Panc1 (cell line): ENCODE data around the gene ITGA11. TPM values are rescaled to one million over a fixed set of nuclear protein-coding genes. Genes with fewer than 3 reads are reported as not detected.

Experiments
- ATAC-seq: fragments of 200-7000 bp; cut with Tn5 transposase; 2 replicates; pipeline ENCODE4 v1.9.1; 2020; ENCODE audit warnings: mild to moderate bottlenecking, moderate library complexity
- BruUV-seq: library from RNA; stranded (reverse); fragments of 400-500 nt; replicated peaks from 2 replicates; lab custom pipeline; 2021; lab: Mats Ljungman, UMichigan
- CTCF ChIA-PET: fragments of 300-600 bp; sonication (Branson Sonifier 250); formaldehyde crosslinking; loops from one replicate; lab custom pipeline; 2022; ENCODE audit warnings: antibody characterized with exemption; lab: Charles Lee
- POLR2A ChIA-PET: fragments of 300-600 bp; sonication (Branson Sonifier 250); formaldehyde crosslinking; loops from one replicate; lab custom pipeline; 2022; ENCODE audit warnings: antibody characterized with exemption; lab: Charles Lee
- DNase-seq: peaks from one replicate; pipeline ENCODE4 v3.0.0-alpha.2; 2010; ENCODE audit warnings: low read depth, low spot score
- H3K27ac ChIP-seq: 2 replicates; pipeline ENCODE4 v1.5.1; 2011; ENCODE audit warnings: mild to moderate bottlenecking, low read length, inconsistent platforms
- H3K27me3 ChIP-seq: fragments of 200-500 bp; sonication (Bioruptor generic); 2 replicates; pipeline ENCODE4 v1.6.0; 2014; ENCODE audit warnings: low read length, inconsistent platforms; ENCODE audit not compliant: control insufficient read depth, insufficient read depth
- H3K36me3 ChIP-seq: fragments of 200-500 bp; sonication (Bioruptor generic); 2 replicates; pipeline ENCODE4 v1.5.1; 2014; ENCODE audit warnings: inconsistent platforms, mild to moderate bottlenecking, low read length, moderate library complexity; ENCODE audit not compliant: control insufficient read depth, insufficient read depth
- H3K4me1 ChIP-seq: 2 replicates; pipeline ENCODE4 v1.5.1; 2011; ENCODE audit warnings: inconsistent platforms, mild to moderate bottlenecking, low read length, moderate library complexity; ENCODE audit not compliant: control insufficient read depth, insufficient read depth
- H3K4me3 ChIP-seq, 2 experiments: 2 replicates each; pipeline ENCODE4 v1.5.1; 2011 to 2012; ENCODE audit warnings: low read depth in 2 of 2, low read length in 2 of 2, mild to moderate bottlenecking in 2 of 2, inconsistent platforms in 1 of 2, moderate library complexity in 1 of 2
- H3K9me3 ChIP-seq: fragments of 200-500 bp; sonication (Bioruptor generic); 2 replicates; pipeline ENCODE4 v1.5.1; 2014; ENCODE audit warnings: low read depth, mild to moderate bottlenecking, inconsistent platforms, low read length, moderate library complexity; ENCODE audit not compliant: control insufficient read depth, insufficient read depth
- POLR2AphosphoS5 ChIP-seq: IDR thresholded peaks from 2 replicates; pipeline ENCODE4 v1.6.1; 2012; ENCODE audit warnings: mild to moderate bottlenecking, low read depth, low read length, moderate library complexity
- SIN3A ChIP-seq: IDR thresholded peaks from 2 replicates; pipeline ENCODE4 v1.6.1; 2012; ENCODE audit warnings: low read depth, mild to moderate bottlenecking, low read length, moderate library complexity, borderline replicate concordance; ENCODE audit not compliant: insufficient read depth
- TCF7L2 ChIP-seq: IDR thresholded peaks from 2 replicates; pipeline ENCODE4 v1.6.1; 2011; ENCODE audit warnings: mild to moderate bottlenecking, low read depth, low read length, inconsistent platforms
- in situ Hi-C: cut with HindIII; loops from 2 replicates; pipeline ENCODE4 v1.10.0; 2016; ENCODE audit warnings: low sequenced_read_pairs, low pct_unique_long_range_greater_than_20kb
- intact Hi-C: fragments of 100-400 bp; cut with micrococcal nuclease; formaldehyde crosslinking; loops from one replicate; pipeline ENCODE4 v1.10.0; 2022; ENCODE audit not compliant: unreplicated experiment
- total RNA-seq: library from RNA; stranded (reverse); gene quantifications from one replicate; pipeline ENCODE4 v1.2.1, GENCODE V29; 2021; ENCODE audit not compliant: unreplicated experiment
- TF ChIP-seq, protein P1 (sequence below), 2 experiments: IDR thresholded peaks; 2 replicates each; pipeline ENCODE4 v1.6.1; 2011 to 2012; ENCODE audit warnings: low read depth in 2 of 2, control low read depth in 1 of 2, low read length in 1 of 2, mild to moderate bottlenecking in 1 of 2, moderate library complexity in 1 of 2; ENCODE audit not compliant: insufficient read depth in 1 of 2
- TF ChIP-seq, protein P2 (sequence below): fragments of 450-650 bp; IDR thresholded peaks from 2 replicates; pipeline ENCODE4 v1.5.1; 2017; ENCODE audit warnings: mild to moderate bottlenecking

Gene ITGA11
- total RNA-seq, 1 experiment from 2014 or later = 0.28 TPM

DNA sequence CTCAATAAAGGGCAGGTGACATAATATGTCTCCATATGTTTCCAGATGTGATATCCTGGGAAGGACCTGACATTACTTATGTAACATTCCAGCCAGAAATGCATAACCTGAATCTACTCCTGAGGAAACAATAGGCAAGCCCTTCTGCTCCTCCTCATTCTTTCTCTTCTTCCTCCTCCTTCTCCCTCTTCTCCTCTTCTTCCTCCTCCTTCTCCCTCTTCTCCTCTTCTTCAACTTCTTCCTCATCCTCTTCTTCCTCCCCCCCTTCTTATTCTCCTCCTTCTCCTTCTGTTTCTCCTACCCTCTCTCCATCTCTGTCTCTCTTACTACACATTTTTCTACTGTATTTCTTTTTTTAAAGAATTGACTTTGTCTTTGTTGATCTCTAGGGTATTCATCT is 43.5 kb upstream of the ITGA11 start:
- Histone ChIP-seq H3K9me3 (no peaks in the 10 kb centered on the region), H3K36me3 (no peaks in the 10 kb centered on the region), H3K4me1 (no peaks in the 10 kb centered on the region), H3K27ac (no peak overlapping the region), H3K4me3 (no peak overlapping the region), H3K27me3 (peaks cover 10% of the 10 kb centered on the region)
- BruUV-seq = no TSS peak
- POLR2A ChIA-PET = no interaction called here
- TF ChIP-seq, protein P1, sequence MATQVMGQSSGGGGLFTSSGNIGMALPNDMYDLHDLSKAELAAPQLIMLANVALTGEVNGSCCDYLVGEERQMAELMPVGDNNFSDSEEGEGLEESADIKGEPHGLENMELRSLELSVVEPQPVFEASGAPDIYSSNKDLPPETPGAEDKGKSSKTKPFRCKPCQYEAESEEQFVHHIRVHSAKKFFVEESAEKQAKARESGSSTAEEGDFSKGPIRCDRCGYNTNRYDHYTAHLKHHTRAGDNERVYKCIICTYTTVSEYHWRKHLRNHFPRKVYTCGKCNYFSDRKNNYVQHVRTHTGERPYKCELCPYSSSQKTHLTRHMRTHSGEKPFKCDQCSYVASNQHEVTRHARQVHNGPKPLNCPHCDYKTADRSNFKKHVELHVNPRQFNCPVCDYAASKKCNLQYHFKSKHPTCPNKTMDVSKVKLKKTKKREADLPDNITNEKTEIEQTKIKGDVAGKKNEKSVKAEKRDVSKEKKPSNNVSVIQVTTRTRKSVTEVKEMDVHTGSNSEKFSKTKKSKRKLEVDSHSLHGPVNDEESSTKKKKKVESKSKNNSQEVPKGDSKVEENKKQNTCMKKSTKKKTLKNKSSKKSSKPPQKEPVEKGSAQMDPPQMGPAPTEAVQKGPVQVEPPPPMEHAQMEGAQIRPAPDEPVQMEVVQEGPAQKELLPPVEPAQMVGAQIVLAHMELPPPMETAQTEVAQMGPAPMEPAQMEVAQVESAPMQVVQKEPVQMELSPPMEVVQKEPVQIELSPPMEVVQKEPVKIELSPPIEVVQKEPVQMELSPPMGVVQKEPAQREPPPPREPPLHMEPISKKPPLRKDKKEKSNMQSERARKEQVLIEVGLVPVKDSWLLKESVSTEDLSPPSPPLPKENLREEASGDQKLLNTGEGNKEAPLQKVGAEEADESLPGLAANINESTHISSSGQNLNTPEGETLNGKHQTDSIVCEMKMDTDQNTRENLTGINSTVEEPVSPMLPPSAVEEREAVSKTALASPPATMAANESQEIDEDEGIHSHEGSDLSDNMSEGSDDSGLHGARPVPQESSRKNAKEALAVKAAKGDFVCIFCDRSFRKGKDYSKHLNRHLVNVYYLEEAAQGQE (IDR thresholded peaks at IDR 0.05; ENCODE audit: insufficient read depth in 1 of 2, low read depth in 2 of 2, low read length in 1 of 2) = no peak
- TF ChIP-seq TCF7L2 (no peak), POLR2AphosphoS5 (no peak), SIN3A (no peak)
- TF ChIP-seq, protein P2, sequence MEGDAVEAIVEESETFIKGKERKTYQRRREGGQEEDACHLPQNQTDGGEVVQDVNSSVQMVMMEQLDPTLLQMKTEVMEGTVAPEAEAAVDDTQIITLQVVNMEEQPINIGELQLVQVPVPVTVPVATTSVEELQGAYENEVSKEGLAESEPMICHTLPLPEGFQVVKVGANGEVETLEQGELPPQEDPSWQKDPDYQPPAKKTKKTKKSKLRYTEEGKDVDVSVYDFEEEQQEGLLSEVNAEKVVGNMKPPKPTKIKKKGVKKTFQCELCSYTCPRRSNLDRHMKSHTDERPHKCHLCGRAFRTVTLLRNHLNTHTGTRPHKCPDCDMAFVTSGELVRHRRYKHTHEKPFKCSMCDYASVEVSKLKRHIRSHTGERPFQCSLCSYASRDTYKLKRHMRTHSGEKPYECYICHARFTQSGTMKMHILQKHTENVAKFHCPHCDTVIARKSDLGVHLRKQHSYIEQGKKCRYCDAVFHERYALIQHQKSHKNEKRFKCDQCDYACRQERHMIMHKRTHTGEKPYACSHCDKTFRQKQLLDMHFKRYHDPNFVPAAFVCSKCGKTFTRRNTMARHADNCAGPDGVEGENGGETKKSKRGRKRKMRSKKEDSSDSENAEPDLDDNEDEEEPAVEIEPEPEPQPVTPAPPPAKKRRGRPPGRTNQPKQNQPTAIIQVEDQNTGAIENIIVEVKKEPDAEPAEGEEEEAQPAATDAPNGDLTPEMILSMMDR = no peak
- DNase-seq (no peak), ATAC-seq (no peak)
- in situ Hi-C loops = no loop called here
- intact Hi-C loops = no loop called here
- CTCF ChIA-PET = no interaction called here

DNA sequence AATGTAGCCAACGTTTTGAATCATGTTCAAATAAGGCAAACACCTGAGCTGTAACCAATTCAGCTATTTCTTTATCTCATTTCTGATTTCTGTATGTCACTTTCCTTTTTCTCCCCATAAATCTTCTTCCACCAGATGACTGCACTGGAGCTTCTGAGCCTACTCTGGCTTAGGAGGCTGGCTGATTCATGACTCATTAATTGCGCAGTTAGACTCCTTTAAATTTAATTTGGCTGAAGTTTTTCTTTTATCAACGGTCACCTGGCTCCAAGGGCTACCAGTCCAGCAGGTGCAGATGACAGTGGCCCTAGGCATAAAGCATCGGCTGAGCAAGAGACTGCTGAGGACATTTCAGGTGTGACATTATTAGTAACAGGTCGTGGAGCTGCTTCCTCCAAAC is 39.6 kb upstream of the ITGA11 start:
- no peak overlapping the region for H3K4me3 ChIP-seq
- no peaks in the 10 kb centered on the region for H3K4me1 ChIP-seq
- ChIA-PET POLR2A (interaction anchor here (0.6 kb wide), 1 partner anchor 176 kb away, joined by 8 read pairs; no protein-coding TSS in a partner anchor), CTCF (no interaction called here)
- H3K27me3 ChIP-seq = peaks cover 17% of the 10 kb centered on the region
- BruUV-seq = no TSS peak
- DNase-seq = no peak
- no peak overlapping the region for H3K27ac ChIP-seq
- in situ Hi-C loops = no loop called here
- intact Hi-C loops = no loop called here
- no peak for ATAC-seq
- TF ChIP-seq, protein P1 (IDR thresholded peaks at IDR 0.05; ENCODE audit: insufficient read depth in 1 of 2, low read depth in 2 of 2, low read length in 1 of 2) = no peak
- TF ChIP-seq POLR2AphosphoS5 (no peak), SIN3A (no peak), TCF7L2 (no peak)
- TF ChIP-seq, protein P2 = no peak
- H3K9me3 ChIP-seq = no peaks in the 10 kb centered on the region
- no peaks in the 10 kb centered on the region for H3K36me3 ChIP-seq
